ENCODE results near the gene NSDHL. TPM values are rescaled to one million over a fixed set of nuclear protein-coding genes. Genes with fewer than 3 reads are reported as not detected.

The NSDHL gene
- total RNA-seq, 2 donors from 2014 or later: 25.8 to 34.8 TPM

DNA sequence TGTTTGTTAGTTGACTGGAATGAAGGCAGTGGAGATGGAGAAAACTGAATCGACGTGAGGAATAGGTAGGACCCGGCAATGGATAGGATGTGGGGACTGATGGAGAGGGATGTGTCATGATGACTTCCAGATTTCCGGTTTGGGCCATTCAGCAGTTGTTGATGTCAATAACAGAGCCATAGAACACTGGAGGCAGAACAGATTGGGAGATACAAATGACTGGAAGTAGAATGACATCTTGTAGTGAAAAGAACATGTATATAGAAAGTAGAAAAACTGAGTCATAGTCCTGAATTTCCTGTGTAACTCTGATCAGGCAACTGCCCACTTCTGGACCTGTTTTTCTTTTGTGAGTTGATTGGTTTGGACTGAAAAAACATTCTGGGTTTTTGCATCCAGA is 24.8 kb upstream of the NSDHL start:
- H3K36me3 Mint-ChIP-seq (ENCODE audit: low read depth): no peaks in the 10 kb centered on the region
- H3K27me3 ChIP-seq (ENCODE audit: control insufficient read depth, insufficient read depth, low read length, poor library complexity, severe bottlenecking): no peaks in the 10 kb centered on the region
- no peak overlapping the region for H3K4me3 ChIP-seq (ENCODE audit: low read length)
- H3K27ac Mint-ChIP-seq: no peak overlapping the region
- H3K27ac ChIP-seq (ENCODE audit: low read depth, low read length): no peak overlapping the region
- no peak for DNase-seq
- no peaks in the 10 kb centered on the region for H3K4me1 ChIP-seq (ENCODE audit: control insufficient read depth, insufficient read depth, low read length)
- peaks cover 2% of the 10 kb centered on the region for H3K27me3 Mint-ChIP-seq (ENCODE audit: insufficient read depth)
- H3K9ac ChIP-seq (ENCODE audit: extremely low read depth, low read length, poor library complexity, severe bottlenecking): no peak overlapping the region
- H3K4me3 Mint-ChIP-seq: no peak overlapping the region
- H3K9me3 ChIP-seq (ENCODE audit: control insufficient read depth, low read length): no peaks in the 10 kb centered on the region
- TF ChIP-seq, protein P1, sequence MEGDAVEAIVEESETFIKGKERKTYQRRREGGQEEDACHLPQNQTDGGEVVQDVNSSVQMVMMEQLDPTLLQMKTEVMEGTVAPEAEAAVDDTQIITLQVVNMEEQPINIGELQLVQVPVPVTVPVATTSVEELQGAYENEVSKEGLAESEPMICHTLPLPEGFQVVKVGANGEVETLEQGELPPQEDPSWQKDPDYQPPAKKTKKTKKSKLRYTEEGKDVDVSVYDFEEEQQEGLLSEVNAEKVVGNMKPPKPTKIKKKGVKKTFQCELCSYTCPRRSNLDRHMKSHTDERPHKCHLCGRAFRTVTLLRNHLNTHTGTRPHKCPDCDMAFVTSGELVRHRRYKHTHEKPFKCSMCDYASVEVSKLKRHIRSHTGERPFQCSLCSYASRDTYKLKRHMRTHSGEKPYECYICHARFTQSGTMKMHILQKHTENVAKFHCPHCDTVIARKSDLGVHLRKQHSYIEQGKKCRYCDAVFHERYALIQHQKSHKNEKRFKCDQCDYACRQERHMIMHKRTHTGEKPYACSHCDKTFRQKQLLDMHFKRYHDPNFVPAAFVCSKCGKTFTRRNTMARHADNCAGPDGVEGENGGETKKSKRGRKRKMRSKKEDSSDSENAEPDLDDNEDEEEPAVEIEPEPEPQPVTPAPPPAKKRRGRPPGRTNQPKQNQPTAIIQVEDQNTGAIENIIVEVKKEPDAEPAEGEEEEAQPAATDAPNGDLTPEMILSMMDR (conservative IDR thresholded peaks at IDR 0.05): no peak
- no peaks in the 10 kb centered on the region for H3K4me1 Mint-ChIP-seq
- peaks cover 50% of the 10 kb centered on the region for H3K9me3 Mint-ChIP-seq
- no peaks in the 10 kb centered on the region for H3K36me3 ChIP-seq (ENCODE audit: control insufficient read depth, insufficient read depth, low read length)
- WGBS, 2 experiments (ENCODE audit: insufficient coverage in 1 of 2, insufficient read length in 1 of 2): 93 to 95% methylated on average over 4 of the region's 4 CpGs

DNA sequence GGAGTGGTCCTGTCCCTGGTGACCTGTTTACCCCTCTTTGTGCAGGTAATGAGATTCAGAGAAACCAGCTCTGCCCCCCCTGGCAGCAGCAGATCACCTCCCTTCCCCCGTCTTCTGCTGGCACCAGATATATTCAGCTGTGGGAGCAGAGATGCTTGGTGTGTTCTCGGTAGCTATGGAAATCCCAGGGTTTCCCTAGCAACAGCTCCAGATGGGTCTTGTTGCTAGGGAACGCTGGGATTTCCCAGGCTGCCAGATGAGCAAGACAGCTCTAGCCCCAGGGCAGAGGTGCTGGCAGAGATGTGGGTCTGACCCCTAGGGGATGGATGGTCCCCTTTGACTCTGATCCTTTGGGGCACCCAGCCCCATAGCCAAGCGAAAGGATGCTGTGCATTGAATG is 20.5 kb upstream of the NSDHL start:
- no peaks in the 10 kb centered on the region for H3K4me1 Mint-ChIP-seq
- 40 to 67% methylated on average over 1 to 4 of the region's 4 CpGs for WGBS, 2 experiments (ENCODE audit: insufficient coverage in 1 of 2, insufficient read length in 1 of 2)
- H3K27me3 ChIP-seq (ENCODE audit: control insufficient read depth, insufficient read depth, low read length, poor library complexity, severe bottlenecking): no peaks in the 10 kb centered on the region
- no peak overlapping the region for H3K4me3 ChIP-seq (ENCODE audit: low read length)
- no peaks in the 10 kb centered on the region for H3K4me1 ChIP-seq (ENCODE audit: control insufficient read depth, insufficient read depth, low read length)
- H3K36me3 Mint-ChIP-seq (ENCODE audit: low read depth): no peaks in the 10 kb centered on the region
- TF ChIP-seq, protein P1 (conservative IDR thresholded peaks at IDR 0.05): no peak
- no peaks in the 10 kb centered on the region for H3K36me3 ChIP-seq (ENCODE audit: control insufficient read depth, insufficient read depth, low read length)
- peaks cover 2% of the 10 kb centered on the region for H3K27me3 Mint-ChIP-seq (ENCODE audit: insufficient read depth)
- no peak overlapping the region for H3K27ac ChIP-seq (ENCODE audit: low read depth, low read length)
- H3K9me3 ChIP-seq (ENCODE audit: control insufficient read depth, low read length): no peaks in the 10 kb centered on the region
- H3K9ac ChIP-seq (ENCODE audit: extremely low read depth, low read length, poor library complexity, severe bottlenecking): no peak overlapping the region
- H3K4me3 Mint-ChIP-seq: no peak overlapping the region
- H3K27ac Mint-ChIP-seq: no peak overlapping the region
- no peak for DNase-seq
- peaks cover 48% of the 10 kb centered on the region for H3K9me3 Mint-ChIP-seq

DNA sequence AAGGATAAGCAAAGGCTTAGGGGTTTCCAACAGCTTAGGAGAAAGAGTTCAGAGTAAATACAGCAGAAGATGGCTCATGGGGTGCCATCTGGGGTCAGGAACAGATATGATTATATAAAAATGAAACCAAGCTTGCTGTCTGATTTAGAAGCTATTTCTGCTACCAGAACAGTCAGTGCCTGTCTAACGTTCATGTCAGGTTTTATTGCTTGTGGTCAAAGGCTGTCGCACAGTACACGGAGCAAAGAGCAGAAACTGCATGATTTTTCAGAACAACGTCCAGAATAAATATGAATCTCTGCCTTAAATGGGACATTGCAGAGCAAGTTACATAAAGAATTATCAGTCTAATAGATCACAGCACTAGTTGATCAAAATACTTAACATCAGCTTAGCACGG is 17.7 kb upstream of the NSDHL start:
- no peak overlapping the region for H3K27ac ChIP-seq (ENCODE audit: low read depth, low read length)
- no peak for DNase-seq
- H3K4me3 Mint-ChIP-seq: no peak overlapping the region
- H3K9me3 ChIP-seq (ENCODE audit: control insufficient read depth, low read length): no peaks in the 10 kb centered on the region
- H3K4me1 ChIP-seq (ENCODE audit: control insufficient read depth, insufficient read depth, low read length): no peaks in the 10 kb centered on the region
- H3K4me3 ChIP-seq (ENCODE audit: low read length): no peak overlapping the region
- H3K9me3 Mint-ChIP-seq: peaks cover 40% of the 10 kb centered on the region
- H3K4me1 Mint-ChIP-seq: no peaks in the 10 kb centered on the region
- no peak overlapping the region for H3K9ac ChIP-seq (ENCODE audit: extremely low read depth, low read length, poor library complexity, severe bottlenecking)
- TF ChIP-seq, protein P1 (conservative IDR thresholded peaks at IDR 0.05): no peak
- no peaks in the 10 kb centered on the region for H3K27me3 ChIP-seq (ENCODE audit: control insufficient read depth, insufficient read depth, low read length, poor library complexity, severe bottlenecking)
- H3K36me3 Mint-ChIP-seq (ENCODE audit: low read depth): no peaks in the 10 kb centered on the region
- H3K36me3 ChIP-seq (ENCODE audit: control insufficient read depth, insufficient read depth, low read length): no peaks in the 10 kb centered on the region
- H3K27ac Mint-ChIP-seq: no peak overlapping the region
- WGBS, 2 experiments (ENCODE audit: insufficient coverage in 1 of 2, insufficient read length in 1 of 2): 82 to 90% methylated on average over 5 of the region's 5 CpGs
- peaks cover 2% of the 10 kb centered on the region for H3K27me3 Mint-ChIP-seq (ENCODE audit: insufficient read depth)

Measured in endodermal cell (in vitro differentiated cells).